Urothelium cell line (cell line): Measurements from ENCODE around the gene MMP15.
"Not testable (repeated sequence)": the region's sequence is repeated elsewhere in the genome, so short reads cannot be mapped to it uniquely, and the experiment has no call there.

ENCODE experiments used
- DNase-seq: peaks from one replicate; pipeline ENCODE4 v3.0.0; 2011; ENCODE audit warnings: low spot score, mixed read lengths
- FAIRE-seq: peaks from 2 replicates; lab custom pipeline; 2011; peaks lifted over from hg19 to GRCh38; lab: Jason Lieb, UNC

The MMP15 gene

GRCh38 chr16:58046936-58047335 lies 21.4 kb downstream of the MMP15 start:
- DNase-seq = no peak
- FAIRE-seq = no peak

GRCh38 chr16:58047557-58048348 lies 22.2 kb downstream of the MMP15 start:
- no peak for FAIRE-seq
- no peak for DNase-seq

- FAIRE-seq = no peak
- no peak for DNase-seq
Observed at GRCh38 chr16:58048494-58049231, 23.1 kb downstream of the MMP15 start.

- FAIRE-seq = no peak
- DNase-seq = no peak
Observed at GRCh38 chr16:58049232-58050185, 24.0 kb downstream of the MMP15 start.

DNA sequence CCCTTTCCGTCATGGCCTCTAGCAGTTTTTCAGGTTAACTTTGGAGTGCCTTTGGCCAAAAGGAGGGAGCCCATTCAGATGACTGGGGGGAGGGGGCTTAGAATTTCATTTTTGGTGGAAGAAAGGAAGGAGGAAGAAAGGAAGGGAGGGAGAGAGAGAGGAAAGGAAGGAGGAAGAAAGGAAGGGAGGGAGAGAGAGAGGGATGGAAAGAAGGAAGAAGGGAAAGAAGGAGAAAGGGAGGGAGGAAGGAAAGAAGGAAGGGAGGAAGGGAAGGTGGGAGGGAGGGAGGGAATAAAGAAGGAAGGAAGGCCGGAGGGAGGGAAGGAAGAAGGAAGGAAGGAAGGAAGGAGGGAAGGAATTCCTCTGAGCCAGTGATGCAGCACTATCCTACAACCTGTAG lies 25.7 kb downstream of the MMP15 start:
- FAIRE-seq (no peak), DNase-seq (no peak)

- DNase-seq (no peak), FAIRE-seq (no peak)
Observed at GRCh38 chr16:58051821-58052603, 26.5 kb downstream of the MMP15 start.

DNA sequence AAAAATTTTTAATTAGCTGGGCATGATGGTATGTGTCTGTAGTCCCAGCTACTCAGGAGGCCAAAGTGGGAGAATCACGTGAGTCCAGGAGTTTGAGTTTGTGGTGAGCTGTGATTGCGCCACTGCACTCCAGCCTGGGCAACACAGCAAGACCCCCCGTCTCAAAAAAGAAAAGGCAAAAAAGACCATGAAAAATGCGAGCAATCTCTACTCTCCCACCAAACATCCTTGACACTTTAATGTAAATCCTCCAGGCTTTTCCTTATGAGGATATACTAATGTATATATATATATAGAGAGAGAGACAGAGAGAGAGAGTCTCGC lies 28.1 kb downstream of the MMP15 start:
- FAIRE-seq = no peak

DNA sequence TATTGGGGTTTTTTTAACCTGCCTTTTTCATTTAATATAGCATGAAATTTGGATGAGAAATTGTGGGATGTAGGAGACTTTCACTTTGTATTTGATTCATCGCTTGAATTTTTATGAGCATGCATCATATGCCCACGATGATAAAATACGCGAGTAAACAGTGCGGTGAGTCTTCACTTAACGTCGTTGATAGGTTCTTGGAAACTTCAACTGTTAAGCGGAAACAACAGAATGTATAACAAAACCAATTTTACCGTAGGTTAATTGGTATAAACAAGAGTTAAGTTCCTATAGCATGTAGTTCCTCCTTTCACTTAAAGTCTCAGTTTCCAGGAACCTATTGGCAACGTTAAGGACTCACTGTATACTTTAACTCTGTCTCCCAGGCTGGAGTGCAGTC lies 28.7 kb downstream of the MMP15 start:
- FAIRE-seq (no peak), DNase-seq (no peak)

More for the DNA sequence above, 28.1 kb downstream of the MMP15 start:
- DNase-seq = no peak

DNA sequence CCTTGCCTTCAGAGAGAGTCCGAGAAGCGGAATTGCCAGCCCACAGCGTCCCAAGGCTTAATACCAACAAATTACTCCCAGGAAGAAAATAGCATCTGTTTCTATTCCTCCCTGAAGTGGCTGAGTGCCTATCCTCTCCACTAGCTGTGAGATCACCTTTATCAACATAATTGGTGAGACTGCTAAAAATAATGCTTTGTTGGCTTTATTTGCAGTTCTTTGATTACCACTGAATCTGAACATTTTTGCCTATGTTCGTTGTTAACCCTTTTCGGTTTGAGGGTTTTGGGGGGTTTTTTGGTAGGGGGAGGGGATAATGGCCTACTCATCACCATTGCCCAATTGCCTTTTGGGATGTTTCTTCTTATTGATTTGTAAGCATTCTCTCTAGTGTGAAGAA lies 31.0 kb downstream of the MMP15 start:
- FAIRE-seq = no peak

GRCh38 chr16:58057121-58057520 lies 31.6 kb downstream of the MMP15 start:
- no peak for FAIRE-seq
- no peak for DNase-seq

More for the DNA sequence above, 31.0 kb downstream of the MMP15 start:
- no peak for DNase-seq

DNA sequence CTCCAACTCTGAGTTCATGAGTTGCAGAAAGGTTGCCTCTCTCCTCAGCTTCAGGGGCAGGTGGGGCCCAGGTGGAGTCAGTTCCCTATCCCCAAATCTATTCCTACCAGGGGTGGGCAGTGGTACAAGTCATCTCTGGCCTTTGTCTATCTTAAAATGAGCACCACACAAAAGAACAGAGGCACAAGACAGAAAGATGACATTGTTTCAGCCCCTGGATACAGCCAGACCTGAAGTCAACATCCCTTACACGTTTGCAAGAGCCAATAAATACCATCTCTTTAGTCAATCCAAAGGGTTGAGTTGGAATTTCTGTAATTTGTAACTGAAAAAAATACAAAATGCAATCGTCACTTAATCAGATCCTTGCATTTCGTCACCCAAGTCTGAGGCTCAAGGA lies 32.2 kb downstream of the MMP15 start:
- FAIRE-seq (no peak), DNase-seq (no peak)

GRCh38 chr16:58062821-58063220 lies 37.3 kb downstream of the MMP15 start:
- DNase-seq (no peak), FAIRE-seq (no peak)

GRCh38 chr16:58063377-58064076 lies 38.0 kb downstream of the MMP15 start:
- no peak for DNase-seq
- no peak for FAIRE-seq

- DNase-seq (no peak), FAIRE-seq (no peak)
Observed at GRCh38 chr16:58070585-58070984, 45.0 kb downstream of the MMP15 start.

DNA sequence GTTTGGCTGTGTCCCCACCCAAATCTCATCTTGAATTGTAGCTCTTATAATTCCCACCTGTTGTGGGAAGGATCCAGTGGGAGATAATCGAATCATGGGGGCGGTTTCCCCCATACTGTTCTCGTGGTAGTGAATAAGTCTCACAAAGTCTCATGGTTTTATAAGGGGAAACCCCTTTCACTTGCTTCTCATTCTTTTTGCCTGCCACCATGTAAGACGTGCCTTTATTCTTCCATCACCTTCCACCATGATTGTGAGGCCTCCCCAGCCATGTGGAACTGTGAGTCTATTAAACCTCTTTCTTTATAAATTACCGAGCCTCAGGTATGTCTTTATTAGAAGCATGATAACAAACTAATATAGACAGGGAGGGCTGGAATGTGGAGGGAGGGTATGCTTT lies 46.6 kb downstream of the MMP15 start:
- not testable (repeated sequence) for FAIRE-seq, DNase-seq

- not testable (repeated sequence) for FAIRE-seq, DNase-seq
Observed at GRCh38 chr16:58073086-58073485, 47.5 kb downstream of the MMP15 start.

- no peak for DNase-seq
- FAIRE-seq = no peak
Observed at GRCh38 chr16:58074657-58075056, 49.1 kb downstream of the MMP15 start.

- FAIRE-seq (no peak), DNase-seq (no peak)
Observed at GRCh38 chr16:58076514-58076913, 51.0 kb downstream of the MMP15 start.

GRCh38 chr16:58077796-58078195 lies 52.2 kb downstream of the MMP15 start:
- DNase-seq = no peak
- FAIRE-seq = no peak

DNA sequence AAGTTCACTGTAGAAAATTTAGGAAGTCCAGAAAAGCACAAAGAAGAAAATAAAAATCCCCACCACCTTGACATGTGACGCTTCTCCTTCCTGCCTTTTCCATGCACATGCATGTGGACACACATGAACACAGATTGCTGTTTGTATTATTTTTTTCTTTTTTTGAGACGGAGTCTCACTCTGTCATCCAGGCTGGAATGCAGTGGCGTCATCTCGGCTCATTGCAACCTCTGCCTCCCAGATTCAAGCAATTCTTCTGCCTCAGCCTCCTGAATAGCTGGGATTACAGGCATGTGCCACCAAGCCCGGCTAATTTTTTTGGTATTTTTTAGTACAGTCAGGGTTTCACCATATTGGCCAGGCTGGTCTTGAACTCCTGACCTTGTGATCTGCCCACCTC lies 55.1 kb downstream of the MMP15 start:
- not testable (repeated sequence) for DNase-seq, FAIRE-seq
